DMS153 (cell line): ENCODE measurements around the gene MTFMT.
"Not testable (repeated sequence)": the region's sequence is repeated elsewhere in the genome, so short reads cannot be mapped to it uniquely, and the experiment has no call there.

ENCODE experiments used
- DNase-seq: peaks from one replicate; lab custom pipeline; 2025; lab: John Stamatoyannopoulos, UW

Gene MTFMT

GRCh38 chr15:65060641-65061397 lies 31.4 kb upstream of the MTFMT start:
- no peak for DNase-seq

DNA sequence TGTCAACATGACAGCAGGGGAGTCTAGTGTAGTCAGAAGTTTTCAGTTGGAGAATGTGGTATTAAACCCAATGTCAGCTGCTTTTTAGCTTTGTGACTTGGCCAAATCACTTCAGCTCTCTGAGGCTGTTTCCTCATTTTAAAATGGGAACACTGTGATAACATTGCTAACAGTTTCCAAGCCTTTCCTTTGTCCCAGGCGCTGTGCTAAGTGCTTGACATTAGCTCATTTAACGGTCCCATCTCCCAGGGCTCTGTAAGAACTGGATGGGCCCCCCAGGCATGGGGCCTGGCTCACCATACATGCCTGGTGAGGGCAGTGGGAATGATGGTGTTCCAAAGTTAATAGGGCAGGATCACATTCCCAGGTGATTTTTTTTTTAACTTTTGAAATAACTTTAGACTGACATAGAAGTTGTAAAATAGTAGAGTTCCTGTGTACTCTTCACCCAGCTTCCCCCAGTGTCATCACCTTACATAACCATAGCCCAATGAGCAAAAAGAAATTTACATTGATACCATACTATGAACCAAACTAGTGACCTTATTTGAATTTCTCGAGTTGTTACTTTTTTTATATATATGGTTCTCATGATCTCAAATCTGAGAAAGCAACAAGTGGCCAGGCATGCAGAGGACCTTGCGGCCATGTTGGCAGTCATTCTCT lies 30.6 kb upstream of the MTFMT start:
- no peak for DNase-seq

GRCh38 chr15:65059369-65059750 lies 29.9 kb upstream of the MTFMT start:
- no peak for DNase-seq

- no peak for DNase-seq
These were observed 29.2 kb upstream of the MTFMT start for GRCh38 chr15:65058394-65059368.

DNA sequence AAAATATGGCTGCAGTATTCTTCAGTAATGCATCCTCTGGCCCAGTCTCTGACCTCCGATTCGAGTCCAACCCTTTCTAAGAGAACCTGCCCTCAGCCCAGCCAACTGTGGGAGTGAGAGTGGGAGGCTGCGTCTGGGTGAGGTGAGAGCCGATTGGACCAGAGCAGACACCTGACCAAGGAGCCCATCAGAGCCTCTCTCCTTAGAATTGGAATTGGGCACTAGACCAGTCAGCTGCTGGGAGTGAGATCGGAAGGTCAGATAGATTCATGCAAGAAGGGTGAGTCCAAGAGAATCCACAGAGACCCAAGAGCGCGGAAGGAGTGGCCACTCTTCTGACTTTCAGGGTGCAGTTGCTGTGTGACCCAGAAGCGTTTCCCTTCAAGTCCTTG lies 28.1 kb upstream of the MTFMT start:
- no peak for DNase-seq

- DNase-seq = no peak
These were observed 27.6 kb upstream of the MTFMT start for GRCh38 chr15:65056868-65057548.

GRCh38 chr15:65056106-65056505 lies 26.7 kb upstream of the MTFMT start:
- DNase-seq = no peak

DNA sequence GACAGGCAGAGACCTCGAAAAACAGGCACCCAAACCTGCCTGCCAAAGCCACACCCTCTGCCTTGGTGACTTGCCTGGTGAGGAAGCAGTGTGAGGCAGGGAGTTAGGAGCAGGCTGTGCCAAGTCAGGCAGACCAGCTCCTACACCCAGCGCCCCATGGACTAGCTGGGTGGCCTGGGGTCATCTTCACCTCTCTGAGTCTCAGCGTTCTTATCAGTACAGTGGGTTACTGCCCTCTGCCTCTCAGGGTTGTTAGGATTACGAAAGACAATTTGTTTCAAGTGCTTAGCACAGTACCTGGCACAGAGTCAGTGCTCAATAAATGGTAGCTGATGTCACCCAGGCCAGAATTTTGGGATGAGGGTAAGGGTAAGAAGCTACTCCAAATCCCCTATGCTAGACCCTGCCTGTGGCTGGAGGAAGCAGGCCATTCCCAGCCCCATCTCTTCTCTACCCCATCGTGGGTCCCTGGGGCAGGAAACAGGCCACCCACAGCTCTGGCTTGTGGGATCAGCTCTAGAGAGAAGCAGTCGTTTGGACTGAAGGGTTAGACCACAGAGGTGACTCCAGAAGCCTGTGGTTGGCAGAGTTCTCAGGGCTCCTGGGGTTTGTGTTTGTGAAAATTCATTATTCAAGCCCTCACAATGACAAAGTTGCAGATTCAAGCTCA lies 25.9 kb upstream of the MTFMT start:
- DNase-seq = no peak

DNA sequence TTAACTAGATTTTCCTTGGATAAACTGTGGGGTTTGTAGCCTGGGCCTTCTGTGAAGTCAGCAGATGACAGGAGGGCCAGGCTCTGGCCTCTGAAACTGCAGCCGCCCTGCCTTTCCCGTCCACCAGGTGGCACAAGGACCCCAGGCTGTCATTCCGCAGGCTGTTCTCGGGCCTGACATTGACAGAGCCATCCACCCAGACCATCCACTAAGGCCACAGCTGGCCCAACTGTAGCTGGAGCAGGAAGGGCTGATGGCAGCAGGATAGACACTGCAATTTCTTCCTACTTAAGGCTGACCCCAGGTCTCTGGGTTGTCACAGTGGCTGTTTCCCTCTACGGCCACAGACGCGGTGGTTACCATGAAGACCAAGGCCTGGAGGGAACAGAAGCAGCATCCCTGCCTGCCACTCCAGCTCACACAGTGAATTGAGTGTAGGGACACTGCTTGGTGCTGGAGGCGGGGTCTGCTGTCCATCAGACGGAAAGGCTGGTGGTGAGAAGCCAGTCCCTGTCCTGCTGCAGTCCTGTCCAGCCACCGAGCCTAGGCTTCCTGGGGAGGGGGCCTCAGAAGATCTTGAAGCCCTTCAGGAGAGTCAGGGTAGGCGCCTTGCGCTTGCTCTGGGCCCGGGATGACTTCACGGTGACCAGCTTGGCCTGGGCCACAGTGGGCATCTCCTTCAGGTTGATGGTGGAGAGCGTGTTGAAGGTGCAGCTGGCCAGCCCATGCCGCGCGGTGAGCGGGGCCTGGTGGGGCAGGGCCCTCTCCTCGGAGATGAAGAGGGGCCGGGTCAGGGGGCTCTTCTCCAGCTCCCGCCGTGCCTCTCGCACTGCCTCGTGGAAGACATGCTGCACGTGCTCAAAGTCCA lies 25.1 kb upstream of the MTFMT start:
- DNase-seq = peak; percentile 0

GRCh38 chr15:65052956-65053355 lies 23.5 kb upstream of the MTFMT start:
- DNase-seq = no peak

GRCh38 chr15:65051266-65051665 lies 21.8 kb upstream of the MTFMT start:
- no peak for DNase-seq

- no peak for DNase-seq
These were observed 20.8 kb upstream of the MTFMT start for GRCh38 chr15:65050270-65050669.

GRCh38 chr15:65049418-65049840 lies 20.0 kb upstream of the MTFMT start:
- peak; percentile 82 for DNase-seq

- DNase-seq = no peak
These were observed 18.8 kb upstream of the MTFMT start for GRCh38 chr15:65048241-65048640.

DNA sequence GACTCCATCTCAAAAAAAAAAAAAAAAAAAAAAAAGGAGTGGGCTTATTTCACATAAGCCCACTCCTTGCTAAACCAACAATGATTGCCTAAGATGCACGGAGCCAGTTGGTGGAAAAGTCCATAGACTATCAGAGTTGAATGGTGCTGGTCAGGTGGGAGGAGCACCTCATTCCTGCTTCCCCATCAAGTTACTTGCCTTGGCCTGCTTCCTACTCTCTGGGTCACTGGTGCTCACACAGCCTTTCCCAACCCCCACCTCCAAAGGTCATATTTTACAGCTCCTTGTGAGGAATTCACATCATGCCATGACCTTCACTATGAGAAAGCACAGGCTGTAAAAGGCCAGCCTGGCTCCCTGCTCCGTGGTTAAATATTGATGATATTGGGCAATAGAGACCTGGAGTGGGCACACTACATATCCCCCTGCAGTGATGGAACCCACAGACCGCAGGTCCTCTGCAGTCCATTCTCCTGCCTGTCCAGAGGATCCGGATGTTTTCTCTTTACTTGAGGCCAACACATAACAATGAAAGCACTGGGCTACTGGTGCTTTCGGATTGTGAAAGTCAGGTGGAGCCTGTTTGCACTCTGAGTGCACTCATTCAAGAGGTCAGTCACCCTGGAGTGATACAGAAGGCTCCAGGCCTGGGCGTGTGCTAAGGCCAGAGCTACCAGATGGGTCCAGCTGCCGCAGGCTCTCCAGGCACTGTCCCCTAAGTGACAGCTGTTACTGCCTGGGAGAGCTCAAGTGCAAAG lies 15.5 kb upstream of the MTFMT start, which contains the start of gene SLC51B:
Gene SLC51B (plus strand): TSS at position 664 of the 758 bp plus-strand sequence. CDS start 4,618 bp downstream, outside the sequence.
- DNase-seq = no peak

DNA sequence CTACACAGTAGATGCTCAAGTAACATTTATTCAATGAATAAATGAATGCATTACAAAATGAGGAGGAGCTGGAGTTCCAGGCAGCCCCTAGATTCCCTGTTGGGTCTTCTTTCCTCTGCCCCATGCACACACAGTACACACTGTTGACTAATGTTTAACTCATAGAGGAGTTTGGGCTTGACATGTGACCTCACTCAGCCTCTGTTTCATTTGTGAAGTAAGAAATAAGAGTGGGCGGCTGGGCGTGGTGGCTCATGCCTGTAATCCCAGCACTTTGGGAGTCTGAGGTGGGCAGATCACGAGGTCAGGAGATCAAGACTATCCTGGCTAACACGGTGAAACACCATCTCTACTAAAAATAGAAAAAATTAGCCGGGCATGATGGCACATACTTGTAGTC lies 14.8 kb upstream of the MTFMT start:
- DNase-seq = not testable (repeated sequence)

DNA sequence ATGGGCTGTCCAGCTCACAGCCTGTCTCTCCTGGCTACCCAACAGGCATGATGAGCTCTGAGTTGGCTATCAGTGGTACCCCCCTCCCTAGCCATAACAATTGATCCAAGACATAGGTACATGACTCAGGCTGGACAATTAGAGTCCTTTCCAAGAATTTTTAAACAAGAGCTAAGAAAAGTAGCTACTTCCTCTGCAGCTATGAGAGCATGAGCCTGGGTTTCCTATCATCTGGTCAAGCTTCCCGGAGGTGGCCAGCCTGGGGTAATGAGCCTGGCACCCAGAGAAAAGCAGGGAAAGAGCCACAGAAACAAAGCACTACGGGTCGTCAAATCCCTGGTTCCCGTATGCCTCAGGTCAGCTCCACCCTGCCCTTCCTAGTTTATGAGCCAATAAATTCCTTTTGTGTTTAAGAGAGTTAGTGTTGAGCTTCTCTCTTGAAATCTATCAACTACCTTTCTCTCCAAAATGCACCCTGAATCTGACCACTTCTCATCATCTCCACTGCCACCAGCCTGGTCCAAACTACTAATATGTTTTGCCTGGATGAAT lies 13.4 kb upstream of the MTFMT start:
- DNase-seq = no peak

GRCh38 chr15:65041787-65042186 lies 12.3 kb upstream of the MTFMT start:
- no peak for DNase-seq

DNA sequence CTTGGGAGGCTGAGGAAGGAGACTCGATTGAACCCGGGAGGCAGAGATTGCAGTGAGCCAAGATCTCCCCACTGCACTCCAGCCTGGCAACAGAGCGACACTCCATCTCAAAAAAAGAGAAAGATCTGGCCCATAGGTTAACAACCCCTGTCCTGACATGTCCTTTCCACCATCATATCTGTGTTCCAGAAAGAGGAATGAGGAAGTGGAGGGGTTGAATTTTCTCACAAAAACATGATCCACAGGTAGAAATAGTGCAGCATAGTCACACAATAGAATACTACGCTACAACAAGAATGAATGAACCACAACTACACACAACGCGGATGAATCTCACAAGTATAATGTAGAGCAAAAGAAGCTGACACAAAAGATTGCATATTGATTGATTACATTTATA lies 11.0 kb upstream of the MTFMT start:
- no peak for DNase-seq
